Measurements from ENCODE around the gene PRDM16.

Gene PRDM16

DNA sequence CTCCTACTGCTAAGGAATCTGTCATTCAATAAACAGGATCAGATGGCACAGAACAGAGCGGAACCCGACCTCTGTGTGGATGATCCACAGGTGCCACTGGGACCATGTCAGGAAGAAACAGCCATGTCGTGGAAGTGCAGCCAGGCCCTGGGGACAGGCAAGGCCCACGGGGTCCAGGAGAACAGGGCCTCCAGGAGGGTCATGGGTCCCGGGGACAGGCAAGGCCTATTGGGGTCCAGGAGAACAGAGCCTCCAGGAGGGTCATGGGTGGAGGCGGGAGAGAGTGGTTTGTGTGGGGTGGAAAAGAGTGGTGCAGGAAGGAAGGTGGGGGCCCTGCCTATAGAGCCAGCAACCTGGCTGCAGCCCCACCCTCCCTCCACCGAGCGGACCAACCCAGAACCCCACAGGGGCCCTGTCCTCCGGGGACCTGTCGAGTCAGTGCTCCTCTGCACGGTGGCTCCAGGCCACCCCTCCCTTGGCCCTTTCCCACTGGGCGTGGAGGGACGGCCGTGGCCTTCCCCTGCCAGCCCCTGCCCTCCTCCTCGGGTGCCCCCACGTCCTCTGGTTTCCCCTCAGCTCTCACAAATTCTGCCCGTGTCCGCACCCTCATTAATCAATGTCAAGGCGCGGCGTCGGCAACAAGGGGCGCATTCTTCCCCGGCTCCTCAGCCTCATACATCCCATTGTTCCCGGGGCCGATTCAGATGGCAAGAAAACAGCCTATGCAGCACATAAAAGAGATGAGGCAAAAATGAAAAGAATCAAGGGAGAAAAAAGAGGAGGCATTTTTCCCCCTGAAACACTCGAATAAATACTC lies 146.4 kb downstream of the PRDM16 start:
- Histone ChIP-seq H3K4me1 (ENCODE audit: control insufficient read depth, insufficient read depth, low read length) (no peaks in the 10 kb centered on the region), H3K9me3 (ENCODE audit: control insufficient read depth, insufficient read depth, low read depth, low read length) (no peaks in the 10 kb centered on the region), H3K4me3 (ENCODE audit: low read depth, low read length) (no peak overlapping the region), H3K36me3 (ENCODE audit: control insufficient read depth in 2 of 2, insufficient read depth in 1 of 2, low read length in 2 of 2) (no peaks in the 10 kb centered on the region), H3K27ac (ENCODE audit: extremely low read depth, low read depth, low read length) (no peak overlapping the region)
- POLR2A ChIA-PET = no interaction called here
- CTCF ChIA-PET = no interaction called here
- no peak for TF ChIP-seq ZNF792 (tag by site-specific recombination; IDR thresholded peaks at IDR 0.05)
- no peak for TF ChIP-seq BCL11B (tag by site-specific recombination; IDR thresholded peaks at IDR 0.05; ENCODE audit: low read depth)
- no peak for TF ChIP-seq ZBTB44 (tag by site-specific recombination; IDR thresholded peaks at IDR 0.05)
- TF ChIP-seq YY2 (tag by site-specific recombination; IDR thresholded peaks at IDR 0.05) = no peak
- no peak for TF ChIP-seq GLI4 (tag by site-specific recombination; IDR thresholded peaks at IDR 0.05)
- TF ChIP-seq HOXD13 (CRISPR knock-in tag; IDR thresholded peaks at IDR 0.05; ENCODE audit: borderline replicate concordance) = no peak
- no peak for TF ChIP-seq ZNF223 (tag by site-specific recombination; IDR thresholded peaks at IDR 0.05)
- TF ChIP-seq ZNF433 (tag by site-specific recombination; IDR thresholded peaks at IDR 0.05; ENCODE audit: low read depth) = no peak
- TF ChIP-seq ZNF350 (tag by site-specific recombination; IDR thresholded peaks at IDR 0.05) = no peak
- no peak for TF ChIP-seq ZNF416 (tag by site-specific recombination; IDR thresholded peaks at IDR 0.05)
- no peak for TF ChIP-seq SP7 (tag by site-specific recombination; IDR thresholded peaks at IDR 0.05)

GRCh38 chr1:3216015-3216391 lies 147.0 kb downstream of the PRDM16 start:
- H3K9me3 ChIP-seq (ENCODE audit: control insufficient read depth, insufficient read depth, low read depth, low read length) = no peaks in the 10 kb centered on the region
- TF ChIP-seq ZXDB (tag by site-specific recombination; IDR thresholded peaks at IDR 0.05) (no peak), HOXD13 (CRISPR knock-in tag; IDR thresholded peaks at IDR 0.05; ENCODE audit: borderline replicate concordance) (no peak), ZNF624 (tag by site-specific recombination; IDR thresholded peaks at IDR 0.05) (no peak), ZFP41 (tag by site-specific recombination; IDR thresholded peaks at IDR 0.05; ENCODE audit: borderline replicate concordance) (no peak), ZNF777 (tag by site-specific recombination; IDR thresholded peaks at IDR 0.05; ENCODE audit: borderline replicate concordance) (no peak), ZFP69B (tag by site-specific recombination; IDR thresholded peaks at IDR 0.05) (no peak), ZNF10 (tag by site-specific recombination; IDR thresholded peaks at IDR 0.05) (no peak), KLF9 (tag by site-specific recombination; IDR thresholded peaks at IDR 0.05; ENCODE audit: low read depth) (no peak), ZNF202 (tag by site-specific recombination; IDR thresholded peaks at IDR 0.05; ENCODE audit: borderline replicate concordance) (no peak)
- TF ChIP-seq, protein P1, sequence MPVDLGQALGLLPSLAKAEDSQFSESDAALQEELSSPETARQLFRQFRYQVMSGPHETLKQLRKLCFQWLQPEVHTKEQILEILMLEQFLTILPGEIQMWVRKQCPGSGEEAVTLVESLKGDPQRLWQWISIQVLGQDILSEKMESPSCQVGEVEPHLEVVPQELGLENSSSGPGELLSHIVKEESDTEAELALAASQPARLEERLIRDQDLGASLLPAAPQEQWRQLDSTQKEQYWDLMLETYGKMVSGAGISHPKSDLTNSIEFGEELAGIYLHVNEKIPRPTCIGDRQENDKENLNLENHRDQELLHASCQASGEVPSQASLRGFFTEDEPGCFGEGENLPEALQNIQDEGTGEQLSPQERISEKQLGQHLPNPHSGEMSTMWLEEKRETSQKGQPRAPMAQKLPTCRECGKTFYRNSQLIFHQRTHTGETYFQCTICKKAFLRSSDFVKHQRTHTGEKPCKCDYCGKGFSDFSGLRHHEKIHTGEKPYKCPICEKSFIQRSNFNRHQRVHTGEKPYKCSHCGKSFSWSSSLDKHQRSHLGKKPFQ (tag by site-specific recombination; IDR thresholded peaks at IDR 0.05) = no peak
- TF ChIP-seq, protein P2, sequence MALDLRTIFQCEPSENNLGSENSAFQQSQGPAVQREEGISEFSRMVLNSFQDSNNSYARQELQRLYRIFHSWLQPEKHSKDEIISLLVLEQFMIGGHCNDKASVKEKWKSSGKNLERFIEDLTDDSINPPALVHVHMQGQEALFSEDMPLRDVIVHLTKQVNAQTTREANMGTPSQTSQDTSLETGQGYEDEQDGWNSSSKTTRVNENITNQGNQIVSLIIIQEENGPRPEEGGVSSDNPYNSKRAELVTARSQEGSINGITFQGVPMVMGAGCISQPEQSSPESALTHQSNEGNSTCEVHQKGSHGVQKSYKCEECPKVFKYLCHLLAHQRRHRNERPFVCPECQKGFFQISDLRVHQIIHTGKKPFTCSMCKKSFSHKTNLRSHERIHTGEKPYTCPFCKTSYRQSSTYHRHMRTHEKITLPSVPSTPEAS (tag by site-specific recombination; IDR thresholded peaks at IDR 0.05) = no peak
- H3K4me3 ChIP-seq (ENCODE audit: low read depth, low read length) = no peak overlapping the region
- H3K36me3 ChIP-seq (ENCODE audit: control insufficient read depth in 2 of 2, insufficient read depth in 1 of 2, low read length in 2 of 2) = no peaks in the 10 kb centered on the region
- ChIA-PET POLR2A (no interaction called here), CTCF (no interaction called here)
- H3K4me1 ChIP-seq (ENCODE audit: control insufficient read depth, insufficient read depth, low read length) = no peaks in the 10 kb centered on the region
- no peak overlapping the region for H3K27ac ChIP-seq (ENCODE audit: extremely low read depth, low read depth, low read length)
